ENCODE results near the gene CACNB1. TPM values are rescaled to one million over a fixed set of nuclear protein-coding genes. Genes with fewer than 3 reads are reported as not detected.

Gene CACNB1
- total RNA-seq, 4 donors from 2014 or later: 5.7 to 13.1 (median 11.2) TPM

- H3K4me3 ChIP-seq (ENCODE audit: low read depth, poor library complexity, severe bottlenecking): no peak overlapping the region
- intact Hi-C loops (cut with DNase I; ENCODE audit: low total_unique reads): no loop called here
- no peak for DNase-seq (ENCODE audit: low spot score in 2 of 2)
- 53 to 67% methylated on average over 11 of the region's 11 CpGs for WGBS, 2 donors
- TF ChIP-seq POLR2A (IDR thresholded peaks at IDR 0.05) (no peak), CTCF (IDR thresholded peaks at IDR 0.05) (no peak)
Observed at GRCh38 chr17:39229274-39229913, 31.9 kb upstream of the CACNB1 start.

GRCh38 chr17:39227364-39227919, 30.0 kb upstream of the CACNB1 start:
- TF ChIP-seq POLR2A (IDR thresholded peaks at IDR 0.05): no peak
- TF ChIP-seq CTCF (IDR thresholded peaks at IDR 0.05): no peak
- intact Hi-C loops (cut with DNase I; ENCODE audit: low total_unique reads): no loop called here
- H3K4me3 ChIP-seq (ENCODE audit: low read depth, poor library complexity, severe bottlenecking): no peak overlapping the region
- WGBS, 2 donors: 63 to 66% methylated on average over 2 of the region's 2 CpGs
- no peak for DNase-seq (ENCODE audit: low spot score in 2 of 2)

GRCh38 chr17:39225959-39226683, 28.7 kb upstream of the CACNB1 start:
- 18 to 19% methylated on average over 21 to 24 of the region's 24 CpGs for WGBS, 2 donors
- peak in 1 of 2 donors; percentile 93 for DNase-seq (ENCODE audit: low spot score in 2 of 2)
- H3K4me3 ChIP-seq (ENCODE audit: low read depth, poor library complexity, severe bottlenecking): no peak overlapping the region
- no peak for TF ChIP-seq CTCF (IDR thresholded peaks at IDR 0.05)
- TF ChIP-seq POLR2A (IDR thresholded peaks at IDR 0.05): no peak
- intact Hi-C loops (cut with DNase I; ENCODE audit: low total_unique reads): no loop called here

- WGBS, 2 donors: 1% methylated on average over 16 to 45 of the region's 71 CpGs
- H3K4me3 ChIP-seq (ENCODE audit: low read depth, poor library complexity, severe bottlenecking): no peak within 1 kb of the TSS
- TF ChIP-seq POLR2A (IDR thresholded peaks at IDR 0.05) (no peak), CTCF (IDR thresholded peaks at IDR 0.05) (no peak)
- intact Hi-C loops (cut with DNase I; ENCODE audit: low total_unique reads): no loop called here
- DNase-seq (ENCODE audit: low spot score in 2 of 2): no peak
Observed at GRCh38 chr17:39225308-39225958, 28.0 kb upstream of the CACNB1 start, which contains the start of gene STAC2. TSS of gene STAC2 (minus strand) at chr17:39225945. CDS start at chr17:39225502, 443 bp downstream.

GRCh38 chr17:39224778-39225307, 27.4 kb upstream of the CACNB1 start:
- TF ChIP-seq POLR2A (IDR thresholded peaks at IDR 0.05) (no peak), CTCF (IDR thresholded peaks at IDR 0.05) (no peak)
- 0 to 1% methylated on average over 42 to 50 of the region's 68 CpGs for WGBS, 2 donors
- H3K4me3 ChIP-seq (ENCODE audit: low read depth, poor library complexity, severe bottlenecking): no peak overlapping the region
- intact Hi-C loops (cut with DNase I; ENCODE audit: low total_unique reads): no loop called here
- DNase-seq (ENCODE audit: low spot score in 2 of 2): no peak
